Endothelial cell of umbilical vein (primary cell): ENCODE results near the gene TRPM1. TPM values are rescaled to one million over a fixed set of nuclear protein-coding genes. Genes with fewer than 3 reads are reported as not detected.

Source experiments
- BruUV-seq: library from RNA; stranded (reverse); fragments of 400-500 nt; replicated peaks from 2 replicates; lab custom pipeline; 2021; lab: Mats Ljungman, UMichigan
- CTCF ChIA-PET: fragments of 300-600, 350-600 bp; sonication (Branson Sonifier 250); formaldehyde crosslinking; loops from one replicate; lab custom pipeline; 2021; ENCODE audit warnings: antibody characterized with exemption, inconsistent platforms; lab: Charles Lee
- POLR2A ChIA-PET: fragments of 300-600, 350-600 bp; sonication (Branson Sonifier 250); formaldehyde crosslinking; loops from one replicate; lab custom pipeline; 2021; ENCODE audit warnings: antibody characterized with exemption, inconsistent platforms; lab: Charles Lee
- DNase-seq: peaks from one replicate; pipeline ENCODE4 v3.0.0-alpha.2; 2011; ENCODE audit warnings: low read depth, low spot score
- FAIRE-seq: peaks from 2 replicates; lab custom pipeline; 2011; peaks lifted over from hg19 to GRCh38; lab: Jason Lieb, UNC
- H2AFZ ChIP-seq: 2 replicates; pipeline ENCODE4 v1.6.0; 2012; ENCODE audit warnings: low read depth, low read length, control low read depth, inconsistent platforms
- H3K27ac ChIP-seq: 2 replicates; pipeline ENCODE4 v1.5.1; 2011; ENCODE audit warnings: low read depth, mild to moderate bottlenecking, control low read depth, low read length, moderate library complexity; ENCODE audit not compliant: insufficient read depth
- H3K27me3 ChIP-seq, 2 experiments: 2 replicates each; pipeline versions ENCODE4 v1.6.0 to v1.6.1; 2011; ENCODE audit warnings: low read length in 2 of 2, mixed read lengths in 1 of 2; ENCODE audit not compliant: control insufficient read depth in 2 of 2, insufficient read depth in 2 of 2
- H3K36me3 ChIP-seq, 2 experiments: 2 replicates in 1 of 2; 3 replicates in 1 of 2; pipeline ENCODE4 v1.5.1; 2011; ENCODE audit warnings: low read length in 2 of 2, mild to moderate bottlenecking in 1 of 2, moderate library complexity in 1 of 2; ENCODE audit not compliant: control insufficient read depth in 2 of 2, insufficient read depth in 2 of 2; ENCODE audit errors: extremely low read depth in 1 of 2
- H3K4me1 ChIP-seq: 3 replicates; pipeline ENCODE4 v1.5.1; 2011; ENCODE audit warnings: mild to moderate bottlenecking, low read length; ENCODE audit not compliant: control insufficient read depth, insufficient read depth; ENCODE audit errors: extremely low read depth
- H3K4me2 ChIP-seq: 2 replicates; pipeline ENCODE4 v1.6.1; 2011; ENCODE audit warnings: low read length, control low read depth, mixed read lengths; ENCODE audit not compliant: insufficient read depth
- H3K4me3 ChIP-seq, 3 experiments: fragments of 200-600 bp in 1 of 3; sonication (generic), shearing (Covaris generic) in 1 of 3; replicated peaks in 1 of 3; 2 replicates each; pipeline ENCODE4 v1.5.1; 2011 to 2016; ENCODE audit warnings: control low read depth in 3 of 3, low read length in 3 of 3, mild to moderate bottlenecking in 2 of 3, inconsistent platforms in 1 of 3, low read depth in 1 of 3, moderate library complexity in 1 of 3; ENCODE audit not compliant: insufficient read depth in 1 of 3
- H3K79me2 ChIP-seq: 2 replicates; pipeline ENCODE4 v1.6.0; 2012; ENCODE audit warnings: low read length, inconsistent platforms; ENCODE audit not compliant: control insufficient read depth, insufficient read depth
- H3K9ac ChIP-seq: replicated peaks from 2 replicates; pipeline ENCODE3; 2011; ENCODE audit warnings: low read length, control low read depth; ENCODE audit not compliant: insufficient read depth; ENCODE audit errors: extremely low read depth
- H3K9me1 ChIP-seq: replicated peaks from 3 replicates; pipeline ENCODE4 v1.6.0; 2011; ENCODE audit warnings: mild to moderate bottlenecking, low read length; ENCODE audit not compliant: control insufficient read depth, insufficient read depth; ENCODE audit errors: extremely low read depth
- H3K9me3 ChIP-seq: replicated peaks from 2 replicates; pipeline ENCODE4 v1.5.1; 2012; ENCODE audit warnings: low read length, inconsistent platforms; ENCODE audit not compliant: control insufficient read depth, insufficient read depth
- H4K20me1 ChIP-seq: replicated peaks from 2 replicates; pipeline ENCODE3; 2011; ENCODE audit warnings: mild to moderate bottlenecking, low read length; ENCODE audit not compliant: control insufficient read depth, insufficient read depth; ENCODE audit errors: extremely low read depth
- EZH2 ChIP-seq: IDR thresholded peaks from 2 replicates; pipeline ENCODE4 v1.6.1; 2012; ENCODE audit warnings: borderline replicate concordance, low read depth, mild to moderate bottlenecking, moderate library complexity, low read length, inconsistent platforms; ENCODE audit not compliant: severe bottlenecking
- FOS ChIP-seq: IDR thresholded peaks from 2 replicates; pipeline ENCODE4 v1.6.1; 2011; ENCODE audit warnings: mild to moderate bottlenecking, low read length, moderate library complexity, borderline replicate concordance; ENCODE audit not compliant: insufficient read depth
- GATA2 ChIP-seq: IDR thresholded peaks from 2 replicates; pipeline ENCODE4 v1.7.0; 2011; ENCODE audit warnings: low read depth, mild to moderate bottlenecking, moderate library complexity, mixed read lengths, low read length; ENCODE audit not compliant: insufficient read length, insufficient read depth
- JUN ChIP-seq: IDR thresholded peaks from 2 replicates; pipeline ENCODE4 v1.6.1; 2011; ENCODE audit warnings: borderline replicate concordance, low read depth; ENCODE audit not compliant: insufficient read length, insufficient read depth
- MYC ChIP-seq: IDR thresholded peaks from one replicate; pipeline ENCODE4 v1.6.1; 2011; ENCODE audit warnings: mild to moderate bottlenecking, low read depth, low read length
- POLR2AphosphoS5 ChIP-seq: IDR thresholded peaks from 2 replicates; pipeline ENCODE4 v1.6.1; 2012; ENCODE audit warnings: low read depth, mild to moderate bottlenecking, control low read depth, low read length, moderate library complexity; ENCODE audit not compliant: insufficient read depth
- dilution Hi-C: fragments of 300-500 bp; cut with MboI; formaldehyde crosslinking; loops from one replicate; pipeline ENCODE4 v1.15.0; 2019; ENCODE audit warnings: low sequenced_read_pairs; ENCODE audit not compliant: extremely low pct_ligation_motif_present
- intact Hi-C: fragments of 100-400 bp; cut with micrococcal nuclease; formaldehyde crosslinking; loops from one replicate; pipeline ENCODE4 v1.10.0; 2022
- polyA plus RNA-seq, 4 experiments: library from polyadenylated mRNA; depleted of rRNA in 3 of 4; stranded (reverse) in 3 of 4; unstranded in 1 of 4; fragments of >200 nt; gene quantifications; 2 replicates each; pipeline versions ENCODE4 v1.2.1 to v1.2.3, GENCODE V29; 2011 to 2012; ENCODE audit warnings: missing spikeins in 1 of 4
- total RNA-seq: library from RNA; stranded (reverse); gene quantifications from 2 replicates; pipeline ENCODE4 v1.2.3, GENCODE V29; 2021
- TF ChIP-seq, protein P1 (sequence below): IDR thresholded peaks from 2 replicates; pipeline ENCODE4 v1.6.1; 2011; ENCODE audit not compliant: insufficient read depth, insufficient read length
- TF ChIP-seq, protein P2 (sequence below), 2 donors: IDR thresholded peaks; 1 replicate in 1 of 2; 2 replicates in 1 of 2; pipeline ENCODE4 v1.5.1; 2011; ENCODE audit warnings: low read length in 2 of 2, mild to moderate bottlenecking in 2 of 2, moderate library complexity in 2 of 2, control low read depth in 1 of 2, inconsistent platforms in 1 of 2, low read depth in 1 of 2; ENCODE audit not compliant: insufficient read depth in 1 of 2; ENCODE audit errors: extremely low read depth in 1 of 2

TRPM1 gene
- total and polyA plus RNA-seq, 2 donors (not counting 3 experiments of a cell fraction or from before 2014, with no cell fraction given): 0.19 TPM; not detected in 1

GRCh38 chr15:30997270-30997669, 104.3 kb downstream of the TRPM1 start:
- Histone ChIP-seq H3K4me2 (no peak overlapping the region), H4K20me1 (no peaks in the 10 kb centered on the region), H3K9me3 (no peaks in the 10 kb centered on the region), H3K27ac (no peak overlapping the region), H3K79me2 (no peaks in the 10 kb centered on the region), H3K27me3 (no peaks in the 10 kb centered on the region), H3K36me3 (no peaks in the 10 kb centered on the region), H3K4me1 (no peaks in the 10 kb centered on the region), H3K9ac (no peak overlapping the region), H3K9me1 (no peaks in the 10 kb centered on the region), H3K4me3 (no peak overlapping the region), H2AFZ (no peak overlapping the region)
- FAIRE-seq (no peak), DNase-seq (no peak)
- dilution Hi-C loops (no loop called here), intact Hi-C loops (no loop called here)
- ChIA-PET CTCF (interaction anchor here (0.8 to 1.4 kb wide), 3 partner anchors 11 to 131 kb away, joined by 3 to 5 read pairs (median 3); no protein-coding TSS in a partner anchor), POLR2A (no interaction called here)
- TF ChIP-seq FOS: no peak
- TF ChIP-seq, protein P1, sequence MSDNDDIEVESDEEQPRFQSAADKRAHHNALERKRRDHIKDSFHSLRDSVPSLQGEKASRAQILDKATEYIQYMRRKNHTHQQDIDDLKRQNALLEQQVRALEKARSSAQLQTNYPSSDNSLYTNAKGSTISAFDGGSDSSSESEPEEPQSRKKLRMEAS: no peak
- TF ChIP-seq JUN: no peak
- TF ChIP-seq, protein P2, sequence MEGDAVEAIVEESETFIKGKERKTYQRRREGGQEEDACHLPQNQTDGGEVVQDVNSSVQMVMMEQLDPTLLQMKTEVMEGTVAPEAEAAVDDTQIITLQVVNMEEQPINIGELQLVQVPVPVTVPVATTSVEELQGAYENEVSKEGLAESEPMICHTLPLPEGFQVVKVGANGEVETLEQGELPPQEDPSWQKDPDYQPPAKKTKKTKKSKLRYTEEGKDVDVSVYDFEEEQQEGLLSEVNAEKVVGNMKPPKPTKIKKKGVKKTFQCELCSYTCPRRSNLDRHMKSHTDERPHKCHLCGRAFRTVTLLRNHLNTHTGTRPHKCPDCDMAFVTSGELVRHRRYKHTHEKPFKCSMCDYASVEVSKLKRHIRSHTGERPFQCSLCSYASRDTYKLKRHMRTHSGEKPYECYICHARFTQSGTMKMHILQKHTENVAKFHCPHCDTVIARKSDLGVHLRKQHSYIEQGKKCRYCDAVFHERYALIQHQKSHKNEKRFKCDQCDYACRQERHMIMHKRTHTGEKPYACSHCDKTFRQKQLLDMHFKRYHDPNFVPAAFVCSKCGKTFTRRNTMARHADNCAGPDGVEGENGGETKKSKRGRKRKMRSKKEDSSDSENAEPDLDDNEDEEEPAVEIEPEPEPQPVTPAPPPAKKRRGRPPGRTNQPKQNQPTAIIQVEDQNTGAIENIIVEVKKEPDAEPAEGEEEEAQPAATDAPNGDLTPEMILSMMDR (IDR thresholded peaks at IDR 0.05; ENCODE audit: extremely low read depth in 1 of 2, insufficient read depth in 1 of 2, low read depth in 1 of 2, low read length in 2 of 2): no peak
- no peak for TF ChIP-seq GATA2
- no peak for TF ChIP-seq MYC
- TF ChIP-seq POLR2AphosphoS5: no peak
- no peak for TF ChIP-seq EZH2
- BruUV-seq: no TSS peak
